Right lobe of liver (tissue), 4 donors: Measurements from ENCODE around the gene CFAP52.

ENCODE experiments used
- CTCF ChIP-seq, 4 donors: fragments of 200-600 bp in 3 of 4; fragments of 450-650 bp in 1 of 4; IDR thresholded peaks; one replicate each; pipeline versions ENCODE4 v1.5.1 to v1.8.0; 2016 to 2022; ENCODE audit warnings: antibody characterized with exemption in 4 of 4, mild to moderate bottlenecking in 2 of 4
- POLR2A ChIP-seq: fragments of 450-650 bp; IDR thresholded peaks from one replicate; pipeline ENCODE4 v1.6.1; 2017; ENCODE audit warnings: antibody characterized with exemption, mild to moderate bottlenecking
- donor health status: DM: no; HTN: no; CAD: no.
- donor health status: DM: no; HTN: no; CAD: no.
- donor health status: DM: no; HTN: yes; CAD: no.

- TF ChIP-seq CTCF (IDR thresholded peaks at IDR 0.05) (no peak), POLR2A (no peak)
These were observed 70.1 kb downstream of the CFAP52 start for GRCh38 chr17:9646546-9646885.
